Liver (tissue), 3 donors: Measurements from ENCODE around the gene CBX5.

ENCODE experiments used
- RXRA ChIP-seq, 2 donors: IDR thresholded peaks; 2 replicates each; pipeline ENCODE4 v1.6.1; 2017 to 2018; ENCODE audit warnings: antibody characterized with exemption in 2 of 2, mild to moderate bottlenecking in 1 of 2
- TF ChIP-seq, protein P1 (sequence below): fragments of 150-350 bp; IDR thresholded peaks from 2 replicates; pipeline ENCODE4 v1.5.1; 2017; ENCODE audit warnings: improper control_type of control experiment, low read depth, low read length; ENCODE audit not compliant: missing input control
- donor health status: healthy.
- donor health status: healthy.

DNA sequence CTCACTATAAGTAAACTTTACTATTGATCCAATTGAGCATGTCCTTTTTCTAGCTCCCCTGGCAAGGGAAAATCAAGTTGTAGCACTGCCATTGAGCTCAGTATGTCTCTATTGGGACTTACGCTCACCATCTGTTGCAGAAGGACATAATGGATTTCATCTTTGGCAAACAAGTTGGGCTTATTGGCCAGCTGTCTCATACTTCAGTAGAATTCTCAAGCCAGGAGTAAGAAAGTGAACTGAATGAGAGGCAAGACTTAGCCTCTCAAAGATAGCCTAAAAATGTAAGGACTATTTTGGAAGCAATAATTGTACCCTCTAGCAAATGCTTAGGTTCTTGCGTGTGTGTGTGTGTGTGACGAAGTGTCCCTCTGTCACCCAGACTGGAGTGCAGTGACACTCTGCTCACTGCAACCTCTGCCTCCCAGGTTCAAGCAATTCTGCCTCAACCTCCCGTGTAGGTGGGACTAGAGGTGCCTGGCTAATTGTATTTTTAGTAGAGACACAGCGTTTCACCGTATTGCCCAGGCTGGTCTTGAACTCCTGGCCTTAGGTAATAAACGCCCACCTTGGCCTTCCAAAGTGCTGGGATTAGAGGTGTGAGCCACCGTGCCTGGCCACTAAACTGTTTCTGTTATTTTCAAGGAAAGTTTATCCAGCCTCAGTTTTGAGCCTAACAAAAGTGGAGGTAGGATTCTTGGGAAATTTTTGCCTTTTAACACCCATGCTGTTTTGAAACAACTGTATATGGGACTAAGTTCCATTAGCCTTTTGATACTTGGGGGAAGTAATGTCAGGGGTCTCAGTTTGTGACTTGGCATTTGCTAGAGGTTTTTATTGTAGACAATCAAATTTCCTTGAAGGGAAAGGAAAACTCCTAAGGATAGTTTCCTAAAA, 7.6 kb upstream of the CBX5 start:
- no peak for TF ChIP-seq RXRA (IDR thresholded peaks at IDR 0.05)
- TF ChIP-seq, protein P1, sequence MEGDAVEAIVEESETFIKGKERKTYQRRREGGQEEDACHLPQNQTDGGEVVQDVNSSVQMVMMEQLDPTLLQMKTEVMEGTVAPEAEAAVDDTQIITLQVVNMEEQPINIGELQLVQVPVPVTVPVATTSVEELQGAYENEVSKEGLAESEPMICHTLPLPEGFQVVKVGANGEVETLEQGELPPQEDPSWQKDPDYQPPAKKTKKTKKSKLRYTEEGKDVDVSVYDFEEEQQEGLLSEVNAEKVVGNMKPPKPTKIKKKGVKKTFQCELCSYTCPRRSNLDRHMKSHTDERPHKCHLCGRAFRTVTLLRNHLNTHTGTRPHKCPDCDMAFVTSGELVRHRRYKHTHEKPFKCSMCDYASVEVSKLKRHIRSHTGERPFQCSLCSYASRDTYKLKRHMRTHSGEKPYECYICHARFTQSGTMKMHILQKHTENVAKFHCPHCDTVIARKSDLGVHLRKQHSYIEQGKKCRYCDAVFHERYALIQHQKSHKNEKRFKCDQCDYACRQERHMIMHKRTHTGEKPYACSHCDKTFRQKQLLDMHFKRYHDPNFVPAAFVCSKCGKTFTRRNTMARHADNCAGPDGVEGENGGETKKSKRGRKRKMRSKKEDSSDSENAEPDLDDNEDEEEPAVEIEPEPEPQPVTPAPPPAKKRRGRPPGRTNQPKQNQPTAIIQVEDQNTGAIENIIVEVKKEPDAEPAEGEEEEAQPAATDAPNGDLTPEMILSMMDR, result no peak
